Hepatocyte (in vitro differentiated cells): ENCODE measurements around the gene RAB5A.

Experiments
- EZH2 ChIP-seq: fragments of 200-600 bp; sonication (generic); IDR thresholded peaks from 2 replicates; pipeline ENCODE4 v1.6.1; 2016; ENCODE audit warnings: antibody characterized with exemption, mild to moderate bottlenecking, borderline replicate concordance
- EZH2phosphoT487 ChIP-seq: fragments of 200-600 bp; sonication (generic); IDR thresholded peaks from one replicate; pipeline ENCODE4 v1.6.1; 2018; ENCODE audit warnings: antibody characterized with exemption, mild to moderate bottlenecking, low read depth, moderate library complexity; ENCODE audit not compliant: unreplicated experiment, severe bottlenecking
- TF ChIP-seq, protein P1 (sequence below): fragments of 200-600 bp; sonication (generic); IDR thresholded peaks from 2 replicates; pipeline ENCODE4 v1.5.1; 2016; ENCODE audit warnings: antibody characterized with exemption, mild to moderate bottlenecking; ENCODE audit not compliant: poor library complexity

- TF ChIP-seq EZH2 (no peak), EZH2phosphoT487 (no peak)
- TF ChIP-seq, protein P1, sequence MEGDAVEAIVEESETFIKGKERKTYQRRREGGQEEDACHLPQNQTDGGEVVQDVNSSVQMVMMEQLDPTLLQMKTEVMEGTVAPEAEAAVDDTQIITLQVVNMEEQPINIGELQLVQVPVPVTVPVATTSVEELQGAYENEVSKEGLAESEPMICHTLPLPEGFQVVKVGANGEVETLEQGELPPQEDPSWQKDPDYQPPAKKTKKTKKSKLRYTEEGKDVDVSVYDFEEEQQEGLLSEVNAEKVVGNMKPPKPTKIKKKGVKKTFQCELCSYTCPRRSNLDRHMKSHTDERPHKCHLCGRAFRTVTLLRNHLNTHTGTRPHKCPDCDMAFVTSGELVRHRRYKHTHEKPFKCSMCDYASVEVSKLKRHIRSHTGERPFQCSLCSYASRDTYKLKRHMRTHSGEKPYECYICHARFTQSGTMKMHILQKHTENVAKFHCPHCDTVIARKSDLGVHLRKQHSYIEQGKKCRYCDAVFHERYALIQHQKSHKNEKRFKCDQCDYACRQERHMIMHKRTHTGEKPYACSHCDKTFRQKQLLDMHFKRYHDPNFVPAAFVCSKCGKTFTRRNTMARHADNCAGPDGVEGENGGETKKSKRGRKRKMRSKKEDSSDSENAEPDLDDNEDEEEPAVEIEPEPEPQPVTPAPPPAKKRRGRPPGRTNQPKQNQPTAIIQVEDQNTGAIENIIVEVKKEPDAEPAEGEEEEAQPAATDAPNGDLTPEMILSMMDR, result no peak
Observed at GRCh38 chr3:19959505-19959904, 12.6 kb downstream of the RAB5A start.
